ENCODE results near the gene ADGRG6.

GRCh38 chr6:142400495-142400894 lies 98.7 kb downstream of the ADGRG6 start:
- TF ChIP-seq CTCF (conservative IDR thresholded peaks at IDR 0.05; ENCODE audit: low read depth, low read length) (no peak), EZH2 (IDR thresholded peaks at IDR 0.05; ENCODE audit: borderline replicate concordance, low read depth, low read length, poor library complexity, severe bottlenecking) (no peak)

Measured in A673 (cell line).